ENCODE data around the gene IKBKE.

Gene IKBKE

GRCh38 chr1:206455289-206455665 lies 15.0 kb upstream of the IKBKE start:
- no peak overlapping the region for H3K4me3 ChIP-seq (ENCODE audit: low read depth in 1 of 2, low read length in 1 of 2)
- H3K27ac ChIP-seq, result no peak overlapping the region
- H3K27me3 ChIP-seq, result no peaks in the 10 kb centered on the region
- H3K36me3 ChIP-seq, result peaks cover 97% of the 10 kb centered on the region
- no peak for TF ChIP-seq CTCF (IDR thresholded peaks at IDR 0.05)
- H3K9me3 ChIP-seq, result no peaks in the 10 kb centered on the region
- no peaks in the 10 kb centered on the region for H3K4me1 ChIP-seq (ENCODE audit: control insufficient read depth in 1 of 2, insufficient read depth in 1 of 2, low read depth in 1 of 2, low read length in 1 of 2)

- Histone ChIP-seq H3K27ac (no peak overlapping the region), H3K4me3 (ENCODE audit: low read depth in 1 of 2, low read length in 1 of 2) (no peak overlapping the region), H3K4me1 (ENCODE audit: control insufficient read depth in 1 of 2, insufficient read depth in 1 of 2, low read depth in 1 of 2, low read length in 1 of 2) (no peaks in the 10 kb centered on the region), H3K27me3 (no peaks in the 10 kb centered on the region), H3K36me3 (peaks cover 97% of the 10 kb centered on the region), H3K9me3 (no peaks in the 10 kb centered on the region)
- TF ChIP-seq CTCF (IDR thresholded peaks at IDR 0.05), result no peak
Measured at GRCh38 chr1:206455666-206456344, 14.5 kb upstream of the IKBKE start.

GRCh38 chr1:206456577-206457370 lies 13.5 kb upstream of the IKBKE start:
- no peak overlapping the region for H3K4me3 ChIP-seq (ENCODE audit: low read depth in 1 of 2, low read length in 1 of 2)
- no peaks in the 10 kb centered on the region for H3K4me1 ChIP-seq (ENCODE audit: control insufficient read depth in 1 of 2, insufficient read depth in 1 of 2, low read depth in 1 of 2, low read length in 1 of 2)
- no peak for TF ChIP-seq CTCF (IDR thresholded peaks at IDR 0.05)
- peaks cover 92% of the 10 kb centered on the region for H3K36me3 ChIP-seq
- no peaks in the 10 kb centered on the region for H3K9me3 ChIP-seq
- H3K27me3 ChIP-seq, result no peaks in the 10 kb centered on the region
- no peak overlapping the region for H3K27ac ChIP-seq

- Histone ChIP-seq H3K9me3 (no peaks in the 10 kb centered on the region), H3K36me3 (peaks cover 85% of the 10 kb centered on the region), H3K4me1 (ENCODE audit: control insufficient read depth in 1 of 2, insufficient read depth in 1 of 2, low read depth in 1 of 2, low read length in 1 of 2) (no peaks in the 10 kb centered on the region), H3K4me3 (ENCODE audit: low read depth in 1 of 2, low read length in 1 of 2) (no peak overlapping the region), H3K27ac (no peak overlapping the region), H3K27me3 (no peaks in the 10 kb centered on the region)
- no peak for TF ChIP-seq CTCF (IDR thresholded peaks at IDR 0.05)
Measured at GRCh38 chr1:206457408-206458120, 12.7 kb upstream of the IKBKE start.

GRCh38 chr1:206459703-206460102 lies 10.6 kb upstream of the IKBKE start:
- TF ChIP-seq CTCF (IDR thresholded peaks at IDR 0.05), result no peak
- no peaks in the 10 kb centered on the region for H3K4me1 ChIP-seq (ENCODE audit: control insufficient read depth in 1 of 2, insufficient read depth in 1 of 2, low read depth in 1 of 2, low read length in 1 of 2)
- peaks cover 67% of the 10 kb centered on the region for H3K36me3 ChIP-seq
- H3K4me3 ChIP-seq (ENCODE audit: low read depth in 1 of 2, low read length in 1 of 2), result no peak overlapping the region
- no peaks in the 10 kb centered on the region for H3K27me3 ChIP-seq
- H3K9me3 ChIP-seq, result no peaks in the 10 kb centered on the region
- no peak overlapping the region for H3K27ac ChIP-seq
